ENCODE results near the gene SNRNP40.

The SNRNP40 gene

GRCh38 chr1:31231802-31232201 is 64.8 kb downstream of the SNRNP40 start:
- DNase-seq (ENCODE audit: low read depth, low spot score): no peak

- DNase-seq (ENCODE audit: low read depth, low spot score): no peak
These were observed 66.2 kb downstream of the SNRNP40 start for GRCh38 chr1:31230378-31230777.

- no peak for DNase-seq (ENCODE audit: low read depth, low spot score)
These were observed 67.6 kb downstream of the SNRNP40 start for GRCh38 chr1:31228986-31229385.

GRCh38 chr1:31227891-31228568 is 68.6 kb downstream of the SNRNP40 start:
- no peak for DNase-seq (ENCODE audit: low read depth, low spot score)

- DNase-seq (ENCODE audit: low read depth, low spot score): no peak
These were observed 72.5 kb downstream of the SNRNP40 start for GRCh38 chr1:31224068-31224467.

- no peak for DNase-seq (ENCODE audit: low read depth, low spot score)
These were observed 74.4 kb downstream of the SNRNP40 start for GRCh38 chr1:31222176-31222575.

- DNase-seq (ENCODE audit: low read depth, low spot score): no peak
These were observed 75.5 kb downstream of the SNRNP40 start for GRCh38 chr1:31221072-31221471.

- no peak for DNase-seq (ENCODE audit: low read depth, low spot score)
These were observed 77.1 kb downstream of the SNRNP40 start for GRCh38 chr1:31219489-31219888.

GRCh38 chr1:31218705-31219104 is 77.9 kb downstream of the SNRNP40 start:
- no peak for DNase-seq (ENCODE audit: low read depth, low spot score)

GRCh38 chr1:31216016-31216415 is 80.6 kb downstream of the SNRNP40 start:
- DNase-seq (ENCODE audit: low read depth, low spot score): no peak

- no peak for DNase-seq (ENCODE audit: low read depth, low spot score)
These were observed 81.5 kb downstream of the SNRNP40 start for GRCh38 chr1:31215065-31215570.

GRCh38 chr1:31214316-31215064 is 82.1 kb downstream of the SNRNP40 start:
- DNase-seq (ENCODE audit: low read depth, low spot score): peak; percentile 54
